Psoas muscle (tissue), 8 donors: ENCODE measurements around the gene ABCB9. TPM values are rescaled to one million over a fixed set of nuclear protein-coding genes. Genes with fewer than 3 reads are reported as not detected.
A peak's percentile ranks its signal among the peaks of the same experiment; 100 is the strongest.

ENCODE experiments used
- ATAC-seq, 4 donors: fragments of 200-7000 bp; cut with Tn5 transposase; one replicate each; pipeline ENCODE4 v1.9.1; 2020; ENCODE audit warnings: moderate library complexity in 3 of 4, mild to moderate bottlenecking in 2 of 4
- DNase-seq, 2 donors: peaks; one replicate each; pipeline ENCODE4 v3.0.0-alpha.2; 2020
- H3K27ac ChIP-seq: fragments of 200-600 bp; one replicate; pipeline ENCODE4 v1.8.0; 2022
- H3K27me3 ChIP-seq, 3 donors: fragments of 200-600 bp in 1 of 3; one replicate each; pipeline versions ENCODE4 v1.6.1 to v1.8.0; 2013 to 2022; ENCODE audit warnings: low read length in 2 of 3, mild to moderate bottlenecking in 2 of 3, moderate library complexity in 1 of 3; ENCODE audit not compliant: insufficient read depth in 3 of 3
- H3K36me3 ChIP-seq, 2 donors: fragments of 200-600 bp in 1 of 2; one replicate each; pipeline versions ENCODE4 v1.6.1 to v1.8.0; 2013 to 2022; ENCODE audit warnings: low read depth in 1 of 2, mild to moderate bottlenecking in 1 of 2, moderate library complexity in 1 of 2; ENCODE audit not compliant: insufficient read depth in 1 of 2
- H3K4me1 ChIP-seq: fragments of 200-600 bp; one replicate; pipeline ENCODE4 v1.8.0; 2022
- H3K4me3 ChIP-seq: fragments of 200-600 bp; one replicate; pipeline ENCODE4 v1.8.0; 2022; ENCODE audit warnings: mild to moderate bottlenecking
- H3K9me3 ChIP-seq: fragments of 200-600 bp; one replicate; pipeline ENCODE4 v1.8.0; 2022
- CTCF ChIP-seq: fragments of 200-600 bp; IDR thresholded peaks from one replicate; pipeline ENCODE4 v1.8.0; 2022; ENCODE audit warnings: antibody characterized with exemption
- WGBS, 3 donors: extraction: QIAGEN DNeasy Blood & Tissue Kit; methylation state at CpG; one replicate each; pipeline versions ENCODE4 v1.1.6 to v1.1.7; 2013; 5-methylcytosine and 5-hydroxymethylcytosine counted together
- intact Hi-C, 2 donors: fragments of 100-400 bp; cut with DNase I; formaldehyde crosslinking; loops; one replicate each; pipeline versions ENCODE4 v1.11.0 to v1.14.2; 2022
- polyA plus RNA-seq, 3 donors: library from polyadenylated mRNA; stranded (reverse); fragments of 200-250 nt; gene quantifications; one replicate each; pipeline ENCODE4 v1.2.3, GENCODE V29; 2013
- total RNA-seq, 4 donors: library from RNA; stranded (reverse); fragmentation: NEBNext Ultra II Directional in 2 of 4; extraction: Animal tissue kit (Norgen Biotek cat#: 25700) in 2 of 4; gene quantifications; one replicate each; pipeline versions ENCODE4 v1.2.1 to v1.2.4, GENCODE V29; 2021 to 2023
- donor health status: healthy with polysubstance abuse.
- donor health status: DM: no; HTN: no; CAD: no; lungs with moderate emphysema.
- donor health status: Bipolar disorder and iron deficiency.
- donor health status: healthy.
- donor health status: DM: yes; HTN: yes; CAD: no.
- donor health status: DM: no; HTN: no; CAD: no.
- donor health status: DM: no; HTN: no; CAD: no.
- donor health status: DM: yes; HTN: yes; CAD: no.

ABCB9 gene
- total and polyA plus RNA-seq, 7 donors = 0.47 to 1.1 (median 0.62) TPM

- no peaks in the 10 kb centered on the region for H3K4me1 ChIP-seq
- intact Hi-C loops = no loop called here
Measured at GRCh38 chr12:122902854-122903692, 63.2 kb downstream of the ABCB9 start.

GRCh38 chr12:122899887-122900286, 66.4 kb downstream of the ABCB9 start:
- Histone ChIP-seq H3K9me3 (no peaks in the 10 kb centered on the region), H3K27me3 (no peaks in the 10 kb centered on the region), H3K27ac (no peak overlapping the region), H3K4me1 (peaks cover 2% of the 10 kb centered on the region), H3K4me3 (no peak overlapping the region), H3K36me3 (no peaks in the 10 kb centered on the region)
- no peak for DNase-seq
- no peak for TF ChIP-seq CTCF
- WGBS, 3 donors = 95 to 97% (median 96%) methylated on average over 6 of the region's 6 CpGs
- intact Hi-C loops = no loop called here
- no peak for ATAC-seq

More at GRCh38 chr12:122902854-122903692, 63.2 kb downstream of the ABCB9 start:
- Histone ChIP-seq H3K27ac (no peak overlapping the region), H3K9me3 (no peaks in the 10 kb centered on the region), H3K27me3 (no peaks in the 10 kb centered on the region), H3K36me3 (no peaks in the 10 kb centered on the region), H3K4me3 (no peak overlapping the region)
- no peak for DNase-seq
- no peak for TF ChIP-seq CTCF
- WGBS, 3 donors = 33 to 43% (median 36%) methylated on average over 10 of the region's 10 CpGs
- ATAC-seq = no peak

GRCh38 chr12:122896662-122897061, 69.6 kb downstream of the ABCB9 start:
- Histone ChIP-seq H3K27ac (no peak overlapping the region), H3K4me3 (no peak overlapping the region), H3K36me3 (no peaks in the 10 kb centered on the region), H3K9me3 (no peaks in the 10 kb centered on the region), H3K27me3 (no peaks in the 10 kb centered on the region), H3K4me1 (peaks cover 33% of the 10 kb centered on the region)
- ATAC-seq (no peak), DNase-seq (no peak)
- intact Hi-C loops = no loop called here
- TF ChIP-seq CTCF = no peak
- 89 to 95% (median 94%) methylated on average over 7 of the region's 7 CpGs for WGBS, 3 donors

GRCh38 chr12:122895704-122896636, 70.3 kb downstream of the ABCB9 start, which contains the start of gene VPS37B:
TSS of gene VPS37B (minus strand) at chr12:122896124. CDS start at chr12:122896062, 62 bp downstream.
- intact Hi-C loops = no loop called here
- H3K27ac ChIP-seq = peak within 1 kb of the TSS; percentile 80
- peak; percentile 82 to 90 for DNase-seq
- H3K4me3 ChIP-seq = peak within 1 kb of the TSS; percentile 78
- 5 to 7% (median 6%) methylated on average over 76 to 81 of the region's 81 CpGs for WGBS, 3 donors
- peaks cover 40% of the 10 kb centered on the region for H3K4me1 ChIP-seq
- H3K27me3 ChIP-seq = no peaks in the 10 kb centered on the region
- H3K36me3 ChIP-seq = no peaks in the 10 kb centered on the region
- ATAC-seq = peak; percentile 79 to 91 (median 86)
- no peak for TF ChIP-seq CTCF
- no peaks in the 10 kb centered on the region for H3K9me3 ChIP-seq
